Measurements from ENCODE around the gene PACS2.

- TF ChIP-seq CTCF (IDR thresholded peaks at IDR 0.05) (no peak), EZH2phosphoT487 (IDR thresholded peaks at IDR 0.05) (no peak)
Observed at GRCh38 chr14:105299654-105300541, 14.7 kb upstream of the PACS2 start.
